Stimulated activated CD4-positive, alpha-beta T cell treated with anti-CD3 and anti-CD28 coated beads, Interleukin-2, amount 100 ng/mL, for 48 hours (primary cell): ENCODE measurements around the gene ENTPD1.

ENCODE experiments used
- DNase-seq, 2 donors: peaks; one replicate each; pipeline ENCODE4 v3.0.0-alpha.2; 2020

The ENTPD1 gene

DNA sequence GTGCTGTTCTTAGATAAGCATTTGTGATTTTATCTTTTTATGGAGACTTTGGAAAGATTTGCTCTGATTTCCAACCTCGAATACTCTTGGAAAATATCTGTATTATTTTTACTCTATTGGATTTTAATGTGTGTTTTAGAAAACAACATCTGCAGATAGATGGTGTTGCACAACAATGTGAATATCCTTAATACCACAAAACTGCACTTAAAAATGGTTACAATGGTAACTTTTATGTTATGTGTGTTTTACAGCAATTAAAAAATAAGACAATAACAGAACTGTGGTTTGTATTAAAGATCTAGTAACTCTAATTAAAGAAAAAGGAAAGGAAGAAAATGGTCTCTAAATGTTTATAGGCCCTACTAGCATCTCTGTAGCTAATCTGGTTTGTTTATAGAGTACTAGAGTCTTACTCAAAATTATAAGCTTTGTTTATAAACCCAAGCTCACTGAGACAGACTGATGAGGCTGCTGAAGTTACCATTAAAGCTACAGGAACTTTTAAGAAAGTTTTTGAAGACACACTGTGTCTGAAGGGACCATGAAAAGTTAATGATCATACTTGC lies 77.2 kb downstream of the ENTPD1 start:
- no peak for DNase-seq

DNA sequence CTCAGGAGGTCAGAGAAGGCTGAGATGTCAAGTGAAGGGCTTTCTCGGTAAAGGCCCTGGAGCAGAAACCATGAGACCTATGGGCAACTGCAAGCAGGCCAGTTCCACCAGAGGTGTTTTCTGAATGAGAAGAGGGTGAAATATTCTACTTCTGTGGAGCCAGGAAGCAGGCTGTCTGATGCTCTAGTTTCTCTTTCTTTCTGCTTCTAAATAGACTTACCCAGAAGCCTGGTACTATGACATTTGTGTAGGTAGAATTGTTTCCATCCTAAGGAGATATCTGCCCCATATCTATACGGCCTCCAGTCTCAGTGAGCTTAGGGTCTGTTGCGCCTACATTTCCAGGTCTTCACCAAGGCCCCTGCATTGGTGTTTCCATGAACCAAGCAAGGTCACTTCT lies 78.4 kb downstream of the ENTPD1 start:
- no peak for DNase-seq

DNA sequence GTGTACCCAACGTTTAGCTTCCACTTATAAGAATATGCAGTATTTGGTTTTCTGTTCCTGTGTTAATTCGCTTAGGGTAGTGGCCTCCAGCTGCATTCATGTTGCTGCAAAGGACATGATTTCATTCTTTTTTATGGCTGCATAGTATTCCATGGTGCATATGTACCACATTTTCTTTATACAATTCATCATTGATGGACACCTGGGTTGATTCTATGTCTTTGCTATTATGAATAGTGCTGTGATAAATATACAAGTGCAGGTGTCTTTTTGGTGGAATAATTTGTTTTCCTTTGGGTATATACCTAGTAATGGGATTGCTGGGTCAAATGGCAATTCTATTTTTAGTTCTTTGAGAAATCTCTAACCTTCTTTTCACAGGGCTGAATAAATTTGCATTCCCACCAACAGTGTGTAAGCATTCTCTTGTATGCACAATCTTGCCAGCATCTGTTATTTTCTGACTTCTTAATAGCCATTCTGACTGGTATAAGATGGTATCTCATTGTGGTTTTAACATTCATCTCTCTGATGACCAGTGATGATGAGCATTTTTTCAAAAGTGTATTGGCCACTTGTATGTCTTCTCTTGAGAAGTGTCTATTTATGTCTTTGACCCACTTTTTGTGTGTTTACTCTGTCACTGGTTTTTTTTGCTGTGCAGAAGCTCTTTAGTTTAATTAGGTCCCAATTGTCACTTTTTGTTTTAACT lies 79.3 kb downstream of the ENTPD1 start:
- DNase-seq: no peak

DNA sequence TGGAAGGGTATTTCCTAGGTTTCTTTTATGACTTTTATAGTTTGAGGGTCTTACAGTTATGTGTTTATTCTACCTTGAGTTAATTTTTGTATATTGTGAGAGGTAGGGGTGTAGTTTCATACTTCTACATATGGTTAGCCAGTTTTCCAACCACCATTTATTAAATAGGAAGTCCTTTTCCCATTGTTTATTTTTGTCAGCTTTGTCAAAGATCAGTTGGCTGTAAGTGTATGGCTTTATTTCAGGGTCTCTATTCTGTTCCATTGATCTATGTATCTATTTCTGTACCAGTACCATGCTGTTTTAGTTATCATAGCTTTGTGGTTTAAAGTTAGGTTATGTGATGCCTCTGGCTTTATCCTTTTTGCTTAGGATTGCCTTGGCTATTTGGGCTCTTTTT lies 79.9 kb downstream of the ENTPD1 start:
- DNase-seq: no peak

DNA sequence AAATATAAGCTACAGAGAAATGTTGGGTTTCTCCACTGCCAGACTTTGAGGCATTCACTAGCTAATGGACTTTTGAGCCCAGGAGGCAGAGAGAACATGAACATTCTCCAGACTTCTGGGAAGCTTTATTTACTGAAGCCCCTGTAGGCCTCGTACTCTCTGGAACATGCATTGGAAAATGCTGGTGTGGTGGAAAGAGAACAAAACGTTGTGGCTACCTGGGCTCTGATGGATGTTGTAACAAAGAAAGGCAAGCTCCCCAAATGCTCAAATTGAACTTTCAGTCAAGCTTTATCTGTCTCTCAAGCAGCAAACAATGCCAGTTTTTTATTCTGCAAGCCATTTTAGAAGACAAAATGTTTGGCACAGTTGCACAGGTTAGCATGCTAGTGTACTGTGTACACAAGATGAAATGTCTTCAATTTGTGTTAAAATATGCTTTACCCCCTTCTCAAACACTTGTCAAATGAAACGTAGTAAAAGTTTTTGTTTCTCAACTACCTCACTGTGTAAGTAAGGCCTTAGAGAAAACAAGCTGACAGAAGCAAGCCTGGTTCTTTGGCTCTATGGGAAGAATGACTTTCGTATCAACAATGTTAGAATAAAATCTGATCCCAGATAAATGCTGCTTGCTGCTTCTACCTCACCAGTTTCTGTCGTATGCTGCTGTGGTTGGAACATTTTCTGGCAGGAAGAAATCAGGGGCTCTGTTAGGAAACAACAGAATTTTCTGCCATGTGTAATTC lies 80.8 kb downstream of the ENTPD1 start:
- no peak for DNase-seq

DNA sequence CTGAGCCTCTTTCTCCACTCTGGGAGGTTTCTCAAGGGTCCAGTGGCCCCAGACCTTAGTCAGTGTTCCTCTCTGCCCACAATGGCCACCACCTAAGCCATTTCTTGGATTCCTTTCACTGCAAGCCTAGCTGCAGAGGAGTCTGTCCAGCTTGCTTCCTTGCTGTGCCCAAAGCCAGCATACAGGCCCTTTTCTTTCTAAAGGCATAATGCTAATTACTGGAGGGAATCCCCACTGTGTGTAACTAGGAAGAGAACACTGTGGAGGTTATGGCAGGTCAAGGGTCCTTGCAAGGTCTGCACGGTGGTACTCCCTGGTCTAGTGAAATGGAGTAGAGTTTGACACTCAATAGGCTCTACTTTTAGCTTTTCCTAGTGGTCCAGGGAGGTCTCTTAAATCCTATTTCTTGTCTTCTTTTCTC lies 81.4 kb downstream of the ENTPD1 start:
- DNase-seq: no peak

DNA sequence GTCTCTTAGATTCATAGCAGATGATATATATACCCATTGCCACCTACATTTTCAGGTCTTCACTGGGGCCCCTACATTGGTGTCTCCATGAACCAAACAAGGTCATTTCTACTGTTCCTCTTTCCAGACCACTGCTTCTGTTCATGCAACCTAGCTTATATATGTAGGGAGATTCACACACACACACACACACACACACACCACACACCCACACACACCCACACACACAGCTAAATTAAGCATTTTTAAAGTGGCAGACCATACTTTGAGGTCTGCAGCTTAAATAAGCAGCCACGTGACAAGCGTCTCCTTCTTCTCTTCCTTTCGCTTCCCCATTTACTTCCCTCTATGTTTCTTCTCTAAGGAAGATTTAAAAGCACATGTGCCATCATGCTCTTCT lies 81.8 kb downstream of the ENTPD1 start:
- DNase-seq: no peak

DNA sequence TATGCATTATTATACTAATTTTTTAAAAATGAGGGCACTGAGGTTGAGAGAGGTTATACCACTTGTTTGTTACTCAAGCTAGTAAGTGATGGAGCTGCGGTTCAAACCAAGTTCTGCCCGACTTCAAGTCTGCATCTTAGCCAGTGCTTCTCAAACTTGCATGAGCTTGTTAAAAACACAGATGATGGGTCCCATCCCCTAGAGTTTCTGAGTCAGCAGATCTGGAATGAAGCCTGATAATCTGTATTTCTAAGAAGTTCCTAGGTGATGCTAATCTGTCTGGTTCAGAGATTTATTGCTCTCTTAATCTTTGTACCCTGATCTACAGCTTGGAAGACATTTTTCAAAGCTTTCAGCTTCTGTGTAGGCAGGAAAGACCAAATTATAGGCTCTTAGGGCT lies 84.2 kb downstream of the ENTPD1 start:
- DNase-seq: no peak

DNA sequence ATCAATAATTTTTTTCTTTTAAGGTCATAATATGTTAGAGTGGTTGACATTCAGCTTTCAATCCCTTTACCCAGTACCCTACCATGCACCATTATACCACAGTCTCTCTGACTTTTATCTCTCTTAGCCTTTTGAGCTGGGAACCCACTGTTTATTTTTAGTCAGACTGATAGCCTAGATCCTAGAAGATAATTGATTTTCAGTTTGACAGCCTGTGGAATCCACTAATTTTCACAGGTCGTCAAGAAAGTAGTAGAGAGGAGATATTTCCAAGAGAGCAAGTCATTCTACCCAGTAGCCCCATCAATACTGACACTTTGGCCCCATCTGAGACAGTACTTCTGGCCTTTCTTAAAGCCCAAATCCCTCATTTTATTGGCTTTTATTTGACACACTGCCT lies 84.7 kb downstream of the ENTPD1 start:
- no peak for DNase-seq

DNA sequence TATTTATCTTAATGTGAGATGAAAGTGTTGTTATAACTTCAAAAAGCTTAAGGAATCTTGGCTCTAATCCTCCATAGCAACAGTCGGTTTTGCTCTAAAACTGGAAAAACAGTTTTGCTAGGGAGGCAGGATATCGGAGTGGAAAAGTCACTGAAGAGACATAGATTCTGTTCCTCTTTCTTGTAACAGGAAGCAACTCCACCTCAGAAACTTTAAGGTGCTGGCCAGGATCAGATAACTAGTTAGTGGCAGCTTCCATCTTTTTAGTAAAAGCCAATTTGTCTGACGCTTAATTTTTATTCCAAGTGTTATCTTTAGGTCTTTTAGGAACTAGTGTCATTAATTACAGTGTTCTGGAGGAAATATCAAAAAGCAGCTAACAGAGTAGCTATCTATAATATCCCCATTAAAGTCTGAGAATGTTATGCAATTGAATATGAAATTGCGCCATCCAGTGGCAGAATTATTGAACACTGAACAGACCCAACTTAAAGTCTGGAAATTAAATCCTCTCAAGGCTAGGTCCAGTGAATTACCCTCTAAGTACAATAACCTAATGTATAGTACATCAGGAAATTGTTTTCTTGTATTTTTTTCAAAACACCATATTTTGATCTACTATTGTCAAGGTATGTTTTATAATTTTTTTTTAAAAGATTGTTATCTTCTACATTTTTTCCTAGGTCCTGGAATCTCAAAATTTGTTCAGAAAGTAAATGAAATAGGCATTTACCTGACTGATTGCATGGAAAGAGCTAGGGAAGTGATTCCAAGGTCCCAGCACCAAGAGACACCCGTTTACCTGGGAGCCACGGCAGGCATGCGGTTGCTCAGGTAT lies 85.9 kb downstream of the ENTPD1 start:
- peak; percentile 42 to 48 for DNase-seq

DNA sequence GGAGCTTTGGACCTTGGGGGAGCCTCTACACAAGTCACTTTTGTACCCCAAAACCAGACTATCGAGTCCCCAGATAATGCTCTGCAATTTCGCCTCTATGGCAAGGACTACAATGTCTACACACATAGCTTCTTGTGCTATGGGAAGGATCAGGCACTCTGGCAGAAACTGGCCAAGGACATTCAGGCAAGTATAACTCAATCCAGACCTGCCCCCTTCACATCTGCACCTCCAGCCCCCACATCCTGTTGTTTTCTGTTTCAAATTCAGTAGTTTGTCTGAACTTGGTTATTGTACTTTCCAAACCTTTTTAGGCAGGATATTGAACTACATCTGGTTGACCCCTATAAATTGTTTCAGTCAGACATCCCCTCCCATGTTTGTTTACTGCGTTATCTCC lies 89.4 kb downstream of the ENTPD1 start:
- DNase-seq: no peak

DNA sequence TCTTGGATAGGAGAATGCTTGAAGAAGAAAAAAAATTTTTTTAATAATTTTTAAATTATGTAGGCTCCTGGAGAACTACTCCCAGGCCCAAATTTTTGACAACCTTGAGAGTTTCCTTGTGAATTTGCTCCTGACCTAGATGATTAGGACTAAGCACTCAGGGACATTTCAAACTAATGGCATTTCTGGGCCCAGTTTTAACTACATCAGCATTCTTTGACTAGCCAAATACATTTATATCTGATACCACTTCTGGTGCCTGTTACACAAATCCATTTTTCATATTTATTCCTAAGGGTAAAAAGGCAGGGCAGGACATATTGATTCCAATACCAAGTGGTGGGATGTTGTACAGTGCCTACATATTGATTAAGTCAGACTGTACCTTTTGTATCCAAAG lies 91.0 kb downstream of the ENTPD1 start:
- no peak for DNase-seq

DNA sequence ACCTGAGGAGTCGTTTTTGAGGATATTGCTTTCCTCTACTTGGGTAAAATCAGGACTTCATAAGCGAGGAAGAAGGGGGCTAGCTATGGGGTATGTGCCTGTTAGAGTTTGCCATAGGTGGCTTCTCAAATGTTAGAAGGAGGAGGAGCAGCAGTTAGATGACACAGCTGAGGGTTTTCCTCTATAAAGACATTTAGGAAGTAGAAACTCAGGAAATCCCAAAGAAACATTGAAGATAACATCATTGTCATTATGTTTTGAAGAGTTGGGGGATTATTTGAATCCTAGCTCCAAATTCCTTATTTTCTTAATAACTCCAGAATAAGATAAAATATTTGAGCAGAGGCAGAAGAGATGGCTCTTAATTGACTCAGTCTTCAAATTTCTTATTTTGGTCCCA lies 92.9 kb downstream of the ENTPD1 start:
- no peak for DNase-seq

DNA sequence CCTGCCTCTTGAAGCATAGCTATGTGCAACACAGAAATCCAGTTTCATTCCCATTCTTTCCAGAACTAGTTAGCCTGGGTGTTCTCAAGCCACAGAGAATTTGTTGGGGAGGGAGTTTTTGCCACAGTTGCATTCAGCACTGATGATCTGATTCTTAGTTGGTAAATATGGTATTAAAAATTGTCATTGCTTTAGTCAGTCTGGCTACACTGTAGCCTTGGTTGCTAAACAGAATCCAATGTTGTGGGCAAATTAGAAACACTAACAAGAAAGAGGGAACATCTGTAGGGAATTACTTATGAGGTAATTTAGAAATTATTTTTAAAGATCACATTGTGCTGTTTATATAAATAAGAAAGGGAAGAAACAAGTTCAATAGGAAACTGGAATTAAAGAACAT lies 94.8 kb downstream of the ENTPD1 start:
- DNase-seq: no peak

DNA sequence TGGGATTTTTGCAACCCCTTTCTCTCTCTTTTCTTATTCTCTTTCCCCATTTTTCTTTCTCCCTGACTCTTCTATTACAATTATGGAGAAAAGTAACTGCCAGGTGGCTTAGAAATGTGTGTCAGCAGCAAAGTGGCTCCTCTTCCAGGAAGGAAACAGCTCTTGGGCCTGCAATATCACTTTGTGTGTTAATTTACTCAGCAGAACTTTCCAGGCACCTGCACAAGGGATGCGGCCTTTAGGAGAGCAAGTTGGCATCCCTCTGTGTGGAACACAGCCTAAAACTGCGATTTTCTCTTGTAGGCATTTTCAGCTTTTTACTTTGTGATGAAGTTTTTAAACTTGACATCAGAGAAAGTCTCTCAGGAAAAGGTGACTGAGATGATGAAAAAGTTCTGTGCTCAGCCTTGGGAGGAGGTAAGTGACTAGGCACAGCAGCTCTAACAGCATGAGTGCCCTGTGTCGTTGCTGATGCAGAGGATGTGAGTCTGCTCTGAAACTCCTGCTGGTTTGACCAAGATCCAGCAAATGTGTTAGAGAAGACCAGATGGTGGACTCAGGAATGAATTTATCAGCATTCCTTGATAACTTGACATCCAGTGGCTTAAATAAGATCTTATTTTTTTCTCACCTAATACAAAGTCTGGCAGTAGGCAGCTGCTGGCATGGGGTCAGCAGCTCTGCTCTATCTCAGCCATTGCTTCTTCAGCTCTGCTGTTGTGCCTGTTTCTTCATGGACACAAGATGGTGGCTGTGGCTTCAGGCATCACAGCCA lies 104.4 kb downstream of the ENTPD1 start:
- no peak for DNase-seq

DNA sequence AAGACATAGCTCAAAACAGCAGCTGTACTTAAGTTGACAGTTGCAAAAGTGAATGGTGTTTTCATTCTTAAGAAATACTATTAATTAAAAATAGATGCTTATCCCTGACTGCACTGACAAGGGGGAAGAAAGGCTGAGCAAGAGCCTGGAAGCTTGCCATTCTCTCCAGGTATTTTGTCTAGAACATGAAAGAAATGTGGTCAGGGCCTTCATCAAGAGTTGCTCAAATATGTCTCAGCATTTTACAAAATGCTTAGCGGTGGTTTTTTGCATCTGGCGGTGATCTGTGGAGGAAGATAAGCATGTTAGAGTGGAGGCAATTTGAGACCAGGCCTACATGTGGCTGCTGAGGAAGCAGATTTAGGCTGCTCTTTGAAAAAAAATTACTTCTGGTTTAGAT lies 105.4 kb downstream of the ENTPD1 start:
- no peak for DNase-seq

DNA sequence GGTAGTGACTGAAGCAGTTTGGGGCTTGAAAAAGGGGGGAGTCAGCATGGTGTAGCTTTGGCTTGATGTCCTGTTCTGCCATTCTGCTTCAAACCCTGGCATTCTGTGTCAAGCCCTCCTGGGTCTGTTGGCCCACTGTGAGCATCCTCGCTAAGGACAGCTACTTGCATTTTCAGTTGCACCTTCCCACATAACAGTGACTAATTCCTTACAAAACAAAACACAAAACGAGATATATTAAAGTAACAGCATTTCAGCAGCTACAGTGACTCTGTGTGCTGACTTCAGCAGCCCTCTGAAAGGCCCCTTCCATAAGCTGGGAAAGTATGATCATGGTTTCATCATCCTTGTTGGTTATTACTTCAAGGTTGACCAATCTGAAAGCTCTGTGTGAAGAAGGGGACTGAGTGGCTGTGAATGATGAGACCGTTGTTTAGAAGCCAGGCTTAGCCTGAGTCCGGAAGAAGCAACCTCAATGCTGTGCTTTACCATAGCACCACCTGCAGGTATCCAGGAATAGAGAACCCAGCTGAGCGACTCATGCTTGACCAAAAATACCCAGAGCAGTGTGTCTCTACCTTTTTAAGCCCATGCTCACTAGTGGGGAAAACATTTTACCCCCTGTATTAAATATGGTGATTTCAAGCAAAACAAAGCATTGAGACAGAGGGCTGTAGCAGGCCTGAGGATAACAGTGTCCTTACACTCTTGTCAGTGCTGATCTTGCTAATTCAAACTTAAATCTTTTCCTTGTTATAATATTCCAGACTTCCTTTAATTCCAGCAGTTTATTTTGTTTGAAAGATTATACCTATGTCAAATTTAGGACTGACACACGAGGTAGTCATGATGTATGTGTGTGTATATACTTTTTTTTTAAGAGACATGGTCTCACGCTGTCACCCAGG lies 109.2 kb downstream of the ENTPD1 start:
- peak; percentile 12 to 15 for DNase-seq

DNA sequence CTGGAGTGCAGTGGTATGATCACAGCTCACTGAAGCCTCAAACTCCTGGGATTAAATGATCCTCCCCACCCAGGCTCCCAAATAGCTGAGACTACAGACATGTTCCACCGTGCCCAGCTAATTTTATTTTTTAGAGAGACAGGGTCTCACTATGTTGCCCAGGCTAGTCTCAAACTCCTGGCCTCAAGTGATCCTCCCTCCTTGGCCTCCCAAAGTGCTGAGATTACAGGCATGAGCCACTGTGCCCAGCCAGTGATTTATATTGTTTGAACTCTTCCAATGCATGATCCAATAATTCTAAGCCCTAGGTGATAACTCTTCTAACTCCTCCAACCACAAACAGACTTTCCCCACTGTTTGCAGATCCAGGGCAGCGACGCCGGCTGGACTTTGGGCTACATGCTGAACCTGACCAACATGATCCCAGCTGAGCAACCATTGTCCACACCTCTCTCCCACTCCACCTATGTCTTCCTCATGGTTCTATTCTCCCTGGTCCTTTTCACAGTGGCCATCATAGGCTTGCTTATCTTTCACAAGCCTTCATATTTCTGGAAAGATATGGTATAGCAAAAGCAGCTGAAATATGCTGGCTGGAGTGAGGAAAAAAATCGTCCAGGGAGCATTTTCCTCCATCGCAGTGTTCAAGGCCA lies 110.0 kb downstream of the ENTPD1 start:
- DNase-seq: no peak

DNA sequence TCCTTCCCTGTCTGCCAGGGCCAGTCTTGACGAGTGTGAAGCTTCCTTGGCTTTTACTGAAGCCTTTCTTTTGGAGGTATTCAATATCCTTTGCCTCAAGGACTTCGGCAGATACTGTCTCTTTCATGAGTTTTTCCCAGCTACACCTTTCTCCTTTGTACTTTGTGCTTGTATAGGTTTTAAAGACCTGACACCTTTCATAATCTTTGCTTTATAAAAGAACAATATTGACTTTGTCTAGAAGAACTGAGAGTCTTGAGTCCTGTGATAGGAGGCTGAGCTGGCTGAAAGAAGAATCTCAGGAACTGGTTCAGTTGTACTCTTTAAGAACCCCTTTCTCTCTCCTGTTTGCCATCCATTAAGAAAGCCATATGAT lies 110.5 kb downstream of the ENTPD1 start:
- no peak for DNase-seq

DNA sequence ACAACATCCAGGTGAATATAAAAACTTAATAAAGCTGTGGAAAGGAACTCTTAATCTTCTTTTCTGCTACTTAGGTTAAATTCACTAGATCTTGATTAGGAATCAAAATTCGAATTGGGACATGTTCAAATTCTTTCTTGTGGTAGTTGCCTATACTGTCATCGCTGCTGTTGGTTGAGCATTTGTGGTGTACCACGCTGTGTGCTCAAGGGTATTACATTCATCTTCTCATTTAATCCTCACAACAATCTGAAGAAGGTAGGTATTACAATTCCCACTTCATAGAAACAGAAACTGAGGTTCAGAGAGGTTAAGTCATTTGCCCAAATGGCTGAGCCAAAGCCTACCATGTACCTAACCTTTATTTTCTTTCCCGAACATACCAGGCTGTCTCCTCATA lies 111.9 kb downstream of the ENTPD1 start:
- DNase-seq: no peak

DNA sequence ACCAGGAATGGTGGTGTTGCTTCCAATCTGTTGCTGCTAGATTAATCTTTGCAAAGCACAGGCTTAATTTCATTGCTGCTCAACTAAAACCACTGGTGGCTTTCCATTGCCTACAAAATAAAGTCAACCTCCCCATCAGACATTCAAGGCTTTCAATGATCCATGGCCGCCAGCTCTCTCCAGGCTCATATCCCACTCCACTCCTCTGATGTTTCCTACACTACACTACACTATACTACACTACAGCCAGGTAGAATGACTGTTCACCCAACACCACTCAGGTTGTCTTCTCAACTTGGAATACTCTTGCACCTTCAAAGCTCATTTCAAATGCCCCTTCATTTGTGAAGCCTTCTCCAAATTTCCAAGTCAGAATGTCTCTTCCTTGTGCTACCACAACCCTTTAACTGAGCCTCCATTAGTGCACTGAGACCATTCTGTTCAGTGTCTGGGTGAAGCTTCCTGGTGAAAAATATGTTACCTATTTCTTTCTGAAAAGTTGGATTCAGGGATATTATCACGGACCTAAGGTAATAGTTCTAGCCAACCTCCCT lies 116.3 kb downstream of the ENTPD1 start:
- no peak for DNase-seq
